Mononuclear cell (primary cell): ENCODE measurements around the gene HAGHL. TPM values are rescaled to one million over a fixed set of nuclear protein-coding genes. Genes with fewer than 3 reads are reported as not detected.
"Not testable (repeated sequence)": the region's sequence is repeated elsewhere in the genome, so short reads cannot be mapped to it uniquely, and the experiment has no call there.

Experiments used
- H3K27me3 ChIP-seq: 2 replicates; pipeline ENCODE4 v1.6.0; 2011; ENCODE audit warnings: low read length, control low read depth; ENCODE audit not compliant: insufficient read depth
- H3K4me1 ChIP-seq: 2 replicates; pipeline ENCODE4 v1.5.1; 2011; ENCODE audit warnings: mild to moderate bottlenecking, low read length, control low read depth; ENCODE audit not compliant: insufficient read depth
- H3K4me3 ChIP-seq: 2 replicates; pipeline ENCODE4 v1.5.1; 2011; ENCODE audit warnings: mild to moderate bottlenecking, low read length, moderate library complexity
- H3K9me3 ChIP-seq: 2 replicates; pipeline ENCODE4 v1.5.1; 2011; ENCODE audit warnings: low read depth, mild to moderate bottlenecking, control low read depth, low read length
- total RNA-seq: library from RNA; depleted of rRNA; stranded (reverse); fragments of >200 nt; gene quantifications from one replicate; pipeline ENCODE4 v1.2.3, GENCODE V29; 2012

The HAGHL gene
- total RNA-seq, 1 donor: 4.6 TPM

DNA sequence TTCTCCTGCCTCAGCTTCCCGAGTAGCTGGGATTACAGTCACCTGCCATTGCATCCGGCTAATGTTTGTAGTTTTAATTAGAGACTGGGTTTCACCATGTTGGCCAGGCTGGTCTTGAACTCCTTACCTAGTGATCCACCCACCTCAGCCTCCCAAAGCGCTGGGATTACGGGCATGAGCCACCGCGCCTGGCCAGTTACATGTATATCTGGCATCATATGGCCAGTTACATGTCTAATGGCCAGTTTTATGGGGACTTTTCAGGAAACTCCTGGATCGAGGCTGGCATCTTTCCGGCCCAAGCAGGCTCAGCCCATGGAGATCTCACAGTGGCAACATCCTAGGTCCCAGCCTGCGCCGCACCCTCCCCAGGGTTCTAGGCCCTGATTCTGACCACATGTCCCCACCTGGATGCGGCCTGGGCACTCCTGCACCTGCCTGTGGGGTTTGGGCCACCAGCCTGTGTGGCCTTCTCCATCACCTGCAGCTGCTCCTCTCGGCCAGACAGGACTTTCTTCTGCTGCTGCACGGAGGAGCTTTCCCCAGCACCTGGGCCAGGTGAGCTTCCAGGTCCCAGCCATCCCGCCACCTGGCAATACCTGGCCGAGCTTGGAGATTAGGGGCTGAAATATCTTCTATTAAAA lies 15.2 kb downstream of the HAGHL start:
- H3K4me1 ChIP-seq: peaks cover 19% of the 10 kb centered on the region

DNA sequence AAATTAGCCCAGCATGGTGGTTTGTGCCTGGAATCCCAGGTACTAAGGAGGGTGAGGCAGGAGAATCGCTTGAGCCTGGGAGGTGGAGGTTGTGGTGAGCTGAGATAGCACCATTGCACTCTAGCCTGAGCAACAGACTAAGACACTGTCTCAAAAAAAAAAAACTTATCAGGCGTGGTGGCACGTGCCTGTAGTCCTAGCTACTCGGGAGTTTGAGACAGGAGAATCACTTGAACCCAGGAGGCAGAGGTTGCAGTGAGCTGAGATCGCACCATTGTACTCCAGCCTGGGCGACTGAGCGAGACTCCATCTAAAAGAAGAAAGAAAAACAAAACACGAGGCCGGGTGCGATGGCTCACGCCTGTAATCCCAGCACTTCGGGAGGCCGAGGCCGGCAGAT lies 16.0 kb downstream of the HAGHL start:
- peaks cover 19% of the 10 kb centered on the region for H3K4me1 ChIP-seq
- not testable (repeated sequence) for H3K9me3 ChIP-seq, H3K27me3 ChIP-seq, H3K4me3 ChIP-seq

More for the DNA sequence above, 15.2 kb downstream of the HAGHL start:
- no peaks in the 10 kb centered on the region for H3K9me3 ChIP-seq
- no peaks in the 10 kb centered on the region for H3K27me3 ChIP-seq
- H3K4me3 ChIP-seq: no peak overlapping the region

DNA sequence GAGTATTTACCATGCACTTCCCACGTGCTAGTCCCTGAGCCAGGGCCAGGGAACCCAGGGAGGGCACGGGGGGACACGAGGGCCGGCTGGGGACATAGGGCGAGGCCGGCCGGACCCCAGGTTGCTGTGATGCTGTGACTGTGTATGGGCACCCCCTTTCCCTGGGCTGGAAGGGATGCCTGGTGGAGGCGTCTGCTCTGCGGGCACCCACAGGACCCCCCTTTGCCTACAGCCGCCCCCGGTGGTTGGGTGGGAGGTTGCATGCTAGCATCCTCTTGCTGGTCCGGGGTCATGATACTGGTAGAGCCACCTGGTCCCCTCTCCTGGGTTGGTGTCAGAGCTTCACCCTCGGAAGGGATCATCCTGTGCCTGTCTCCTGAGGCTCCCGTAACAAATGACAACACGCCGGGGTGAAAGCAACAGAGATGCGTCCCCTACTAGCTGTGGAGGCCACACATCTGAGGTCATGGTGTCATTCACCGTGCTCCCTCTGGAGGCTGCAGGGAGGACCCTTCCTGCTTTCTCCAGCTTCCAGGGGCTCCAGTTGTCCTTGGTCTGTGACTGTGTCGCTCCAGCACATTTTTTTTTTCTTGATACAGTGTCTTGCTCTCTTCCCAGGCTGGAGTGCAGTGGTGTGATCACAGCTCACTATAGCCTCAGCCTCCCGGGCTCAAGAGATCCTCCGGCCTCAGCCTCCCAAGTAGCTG lies 17.0 kb downstream of the HAGHL start:
- no peak overlapping the region for H3K4me3 ChIP-seq
- H3K27me3 ChIP-seq: no peaks in the 10 kb centered on the region
- no peaks in the 10 kb centered on the region for H3K9me3 ChIP-seq
- H3K4me1 ChIP-seq: peaks cover 19% of the 10 kb centered on the region

DNA sequence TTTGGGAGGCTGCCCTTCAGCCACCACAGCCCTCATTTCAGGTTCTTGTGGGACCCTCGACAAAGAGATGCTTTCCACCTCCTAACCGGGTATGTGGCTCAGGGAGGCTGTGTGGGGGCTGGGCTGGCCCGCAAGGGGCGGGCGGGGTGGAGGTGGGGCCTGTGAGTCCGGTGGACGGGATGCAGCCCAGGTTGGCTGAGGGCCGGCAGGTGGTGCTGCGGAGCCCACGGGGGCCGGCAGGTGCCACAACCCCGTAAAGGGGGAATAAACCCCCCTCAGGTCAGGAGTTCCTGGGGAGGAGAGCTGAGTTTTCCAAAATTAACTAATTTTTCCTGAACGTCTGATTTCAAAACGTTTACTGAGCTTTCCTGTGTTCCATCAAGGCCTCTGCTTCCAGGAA lies 18.8 kb downstream of the HAGHL start:
- H3K9me3 ChIP-seq: no peaks in the 10 kb centered on the region
- no peaks in the 10 kb centered on the region for H3K27me3 ChIP-seq
- H3K4me1 ChIP-seq: peaks cover 6% of the 10 kb centered on the region
- H3K4me3 ChIP-seq: no peak overlapping the region

DNA sequence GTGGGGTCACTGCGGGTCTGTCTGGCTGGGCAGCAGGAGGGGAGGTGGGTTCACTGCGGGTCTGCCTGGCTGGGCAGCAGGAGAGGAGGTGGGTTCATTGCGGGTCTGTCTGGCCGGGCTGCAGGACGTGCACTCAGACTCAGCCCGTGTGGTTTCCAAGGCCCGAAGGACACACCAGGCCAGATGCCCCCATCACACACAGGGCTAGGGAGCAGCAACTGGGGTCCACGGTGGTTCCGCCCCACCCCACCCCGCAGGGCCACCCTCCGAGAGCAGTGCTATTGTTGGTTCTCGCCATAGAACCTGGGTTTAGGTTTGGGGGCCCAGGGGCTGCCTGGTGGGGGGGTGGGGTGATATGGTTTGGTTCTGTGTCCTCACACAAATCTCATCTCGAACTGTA lies 19.7 kb downstream of the HAGHL start:
- no peak overlapping the region for H3K4me3 ChIP-seq
- H3K9me3 ChIP-seq: no peaks in the 10 kb centered on the region
- no peaks in the 10 kb centered on the region for H3K27me3 ChIP-seq
- H3K4me1 ChIP-seq: no peaks in the 10 kb centered on the region

DNA sequence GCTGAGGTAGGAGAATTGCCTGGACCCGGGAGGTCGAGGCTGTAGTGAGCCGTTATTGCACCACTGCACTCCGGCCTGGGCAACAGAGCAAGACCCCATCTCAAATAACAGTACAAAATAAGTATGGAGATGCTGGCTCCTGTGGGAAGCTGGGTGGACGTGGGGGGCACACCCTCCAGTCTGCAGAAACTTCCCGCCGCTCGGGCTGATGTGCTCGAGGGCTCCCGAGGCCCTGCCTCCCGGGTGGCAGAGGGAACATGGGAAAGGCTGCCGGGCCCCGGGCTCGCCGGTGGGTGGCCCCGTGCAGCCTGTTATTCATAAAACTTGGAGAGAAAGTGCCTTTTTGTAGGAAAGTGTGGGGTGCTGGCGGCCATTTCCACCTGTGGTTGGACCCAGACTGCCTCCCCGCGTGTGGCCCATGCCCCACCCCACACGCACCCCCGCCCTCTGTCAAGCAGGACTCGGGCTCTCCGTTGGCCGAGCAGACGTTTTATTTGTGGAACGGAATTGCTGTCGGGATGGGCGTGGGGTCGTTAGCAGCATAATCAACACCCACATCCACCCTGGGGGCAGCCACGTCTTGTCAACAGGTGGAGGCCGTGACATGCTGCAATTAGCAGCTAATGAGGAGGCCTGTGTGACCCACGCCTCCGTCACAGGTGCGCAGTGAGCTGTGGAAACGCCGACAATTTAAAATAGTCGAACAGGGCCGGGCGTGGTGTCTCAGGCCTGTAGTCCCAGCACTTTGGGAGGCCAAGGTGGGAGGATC lies 21.3 kb downstream of the HAGHL start:
- Histone ChIP-seq H3K27me3 (no peaks in the 10 kb centered on the region), H3K4me3 (no peak overlapping the region), H3K9me3 (no peaks in the 10 kb centered on the region), H3K4me1 (no peaks in the 10 kb centered on the region)

DNA sequence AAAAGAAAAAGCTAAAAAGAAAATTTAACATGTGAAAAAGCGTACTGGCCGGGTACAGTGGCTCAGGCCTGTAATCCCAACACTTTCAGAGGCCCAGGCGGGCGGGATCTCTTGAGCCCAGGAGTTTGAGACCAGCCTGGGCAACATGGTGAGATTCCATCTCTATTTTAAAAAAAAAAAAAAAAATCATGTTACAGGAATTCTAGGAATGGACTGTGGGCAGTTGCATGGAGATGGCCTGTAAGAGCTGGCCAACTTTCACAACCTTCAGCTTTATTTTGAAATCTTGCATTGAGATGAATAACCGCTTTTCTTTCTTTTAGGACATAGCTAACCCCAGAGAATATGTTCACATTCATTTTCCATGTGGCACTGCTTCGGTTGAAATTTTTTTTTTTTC lies 22.1 kb downstream of the HAGHL start:
- H3K4me1 ChIP-seq: peaks cover 2% of the 10 kb centered on the region
- H3K4me3 ChIP-seq: no peak overlapping the region
- H3K27me3 ChIP-seq: no peaks in the 10 kb centered on the region
- no peaks in the 10 kb centered on the region for H3K9me3 ChIP-seq

DNA sequence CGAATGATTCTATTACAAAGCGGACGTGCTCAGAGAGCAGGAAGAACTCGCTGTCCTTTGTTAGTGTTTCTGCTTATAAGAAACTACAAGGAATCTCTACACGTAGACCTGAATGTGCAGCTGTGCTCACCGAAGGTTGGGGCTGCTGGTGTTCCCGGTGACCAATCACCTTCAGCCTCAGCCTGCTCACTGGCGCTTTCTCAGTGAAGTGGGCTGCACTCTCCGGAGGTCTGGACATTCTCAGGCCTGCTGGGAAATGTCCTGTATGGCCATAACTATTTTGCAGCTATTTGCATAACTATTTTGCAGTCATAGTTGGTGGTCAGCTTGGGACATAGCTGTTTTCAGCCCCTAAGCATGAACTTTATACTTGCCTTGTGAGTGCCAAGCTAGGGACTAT lies 23.6 kb downstream of the HAGHL start:
- H3K9me3 ChIP-seq: no peaks in the 10 kb centered on the region
- H3K4me1 ChIP-seq: peaks cover 17% of the 10 kb centered on the region
- H3K4me3 ChIP-seq: no peak overlapping the region
- H3K27me3 ChIP-seq: no peaks in the 10 kb centered on the region

DNA sequence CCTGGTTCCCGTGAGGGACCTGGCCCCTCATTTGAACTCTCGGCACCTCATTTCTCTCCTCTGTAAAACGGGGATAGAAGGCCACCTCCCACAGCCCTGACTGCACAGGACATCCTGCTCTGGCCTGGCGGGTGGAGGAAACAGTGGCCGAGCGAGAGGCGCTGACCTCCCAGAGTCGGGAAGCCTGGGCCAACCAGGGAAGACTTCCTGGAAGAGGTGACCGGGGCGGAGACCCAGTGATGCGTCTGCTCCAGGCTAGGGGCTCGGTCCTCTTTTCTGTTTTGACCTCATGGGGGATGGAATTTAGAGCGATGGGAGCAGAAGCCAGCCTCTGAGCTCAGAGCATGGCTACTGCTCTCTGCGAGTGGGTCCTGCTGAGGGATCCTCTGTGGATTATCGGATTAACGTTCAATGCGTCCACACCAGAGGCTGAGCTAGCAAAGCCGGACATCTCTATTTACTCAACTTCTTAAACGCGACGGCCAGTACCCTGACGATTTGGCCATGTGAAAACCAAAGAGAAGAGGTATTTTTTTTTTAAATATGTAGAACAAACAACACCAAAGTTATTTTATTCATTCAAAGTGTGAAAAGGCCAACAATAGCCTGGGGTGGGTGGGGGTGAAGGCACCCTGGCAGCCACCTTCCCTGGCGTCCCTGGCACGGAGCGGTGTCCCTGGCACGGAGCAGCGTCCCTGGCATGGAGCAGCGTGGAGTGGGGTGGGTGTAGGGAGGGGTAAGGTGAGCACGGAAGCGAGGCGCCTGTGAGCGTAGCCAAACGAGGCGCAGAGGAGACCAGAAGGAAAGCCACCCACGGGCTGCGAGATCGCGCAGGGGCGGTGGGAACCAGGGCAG lies 24.5 kb downstream of the HAGHL start:
- Histone ChIP-seq H3K4me3 (no peak overlapping the region), H3K9me3 (no peaks in the 10 kb centered on the region), H3K27me3 (no peaks in the 10 kb centered on the region), H3K4me1 (peaks cover 19% of the 10 kb centered on the region)

DNA sequence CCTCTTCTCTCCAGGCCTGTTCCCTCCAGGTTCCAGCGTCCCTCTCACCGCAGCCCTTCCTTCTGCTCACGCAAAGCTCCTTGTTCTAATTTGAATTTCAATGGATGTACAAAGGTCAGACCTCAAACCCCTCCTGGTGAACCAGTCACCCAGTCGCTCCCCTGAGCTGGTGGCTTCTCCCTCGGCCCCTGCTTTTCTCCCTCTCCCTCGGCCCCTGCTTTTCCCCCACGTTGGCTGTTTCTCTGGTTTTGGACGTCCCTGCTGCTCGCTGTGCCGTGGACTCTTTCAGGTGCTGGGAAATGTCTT lies 25.1 kb downstream of the HAGHL start:
- Histone ChIP-seq H3K27me3 (no peaks in the 10 kb centered on the region), H3K9me3 (no peaks in the 10 kb centered on the region), H3K4me1 (peaks cover 22% of the 10 kb centered on the region), H3K4me3 (no peak overlapping the region)

DNA sequence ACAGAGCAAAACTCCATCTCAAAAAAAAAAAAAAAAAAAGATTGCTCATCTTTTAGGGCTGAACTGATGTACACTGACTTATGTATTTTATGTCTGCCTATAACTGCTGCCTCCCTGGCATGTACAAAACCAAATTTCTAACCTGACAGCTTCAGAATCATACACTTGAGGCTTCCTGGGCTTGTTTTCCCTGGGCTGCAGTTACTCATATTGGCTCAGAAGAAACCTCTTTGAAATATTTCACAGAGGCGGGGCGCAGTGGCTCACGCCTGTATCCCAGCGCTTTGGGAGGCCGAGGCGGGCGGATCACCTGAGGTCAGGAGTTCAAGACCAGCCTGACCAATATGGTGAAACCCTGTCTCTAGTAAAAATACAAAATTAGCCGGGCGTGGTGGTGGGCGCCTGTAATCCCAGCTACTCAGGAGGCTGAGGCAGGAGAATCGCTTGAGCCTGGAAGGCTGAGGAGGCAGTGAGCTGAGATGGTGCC lies 27.3 kb downstream of the HAGHL start:
- not testable (repeated sequence) for H3K27me3 ChIP-seq, H3K9me3 ChIP-seq, H3K4me3 ChIP-seq
- H3K4me1 ChIP-seq: peaks cover 30% of the 10 kb centered on the region

DNA sequence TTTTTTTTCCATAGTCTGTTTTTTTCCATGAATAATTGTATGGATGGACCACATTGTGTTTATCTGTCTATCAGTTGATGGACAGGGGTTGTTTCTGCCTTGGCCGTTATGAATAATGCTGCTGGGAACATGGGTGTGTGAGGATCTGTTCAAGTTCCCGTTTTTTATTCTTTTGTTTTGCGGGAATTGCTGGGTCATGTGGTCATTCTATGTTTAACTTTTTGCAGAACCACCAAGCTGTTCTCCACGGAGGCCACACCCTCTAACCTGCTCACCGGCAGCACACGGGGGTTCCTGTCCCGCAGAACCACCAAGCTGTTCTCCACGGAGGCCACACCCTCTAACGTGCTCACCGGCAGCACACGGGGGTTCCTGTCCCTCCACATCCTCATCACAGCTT lies 27.8 kb downstream of the HAGHL start:
- no peaks in the 10 kb centered on the region for H3K9me3 ChIP-seq
- H3K4me1 ChIP-seq: peaks cover 30% of the 10 kb centered on the region
- H3K27me3 ChIP-seq: no peaks in the 10 kb centered on the region
- H3K4me3 ChIP-seq: no peak overlapping the region

DNA sequence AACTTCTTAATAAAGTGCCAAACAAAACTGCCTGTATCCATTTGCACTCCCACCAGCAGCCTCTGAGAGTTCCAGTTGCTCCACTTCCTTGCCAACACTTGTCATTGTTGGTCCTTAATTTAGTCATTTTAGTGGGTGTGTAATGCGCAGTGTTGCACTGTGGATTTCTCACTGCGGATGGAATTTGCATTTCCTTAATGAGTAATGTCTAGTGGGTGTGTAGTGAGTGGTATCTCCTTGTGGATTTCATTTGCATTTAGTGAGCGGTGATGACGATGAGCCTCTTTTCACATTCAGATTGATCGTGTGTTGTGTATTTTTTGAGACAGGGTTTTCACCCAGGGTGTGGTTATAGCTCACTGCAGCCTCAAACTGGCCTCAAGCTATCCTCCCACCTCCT lies 29.5 kb downstream of the HAGHL start:
- Histone ChIP-seq H3K9me3 (no peaks in the 10 kb centered on the region), H3K27me3 (no peaks in the 10 kb centered on the region), H3K4me3 (no peak overlapping the region), H3K4me1 (peaks cover 30% of the 10 kb centered on the region)

DNA sequence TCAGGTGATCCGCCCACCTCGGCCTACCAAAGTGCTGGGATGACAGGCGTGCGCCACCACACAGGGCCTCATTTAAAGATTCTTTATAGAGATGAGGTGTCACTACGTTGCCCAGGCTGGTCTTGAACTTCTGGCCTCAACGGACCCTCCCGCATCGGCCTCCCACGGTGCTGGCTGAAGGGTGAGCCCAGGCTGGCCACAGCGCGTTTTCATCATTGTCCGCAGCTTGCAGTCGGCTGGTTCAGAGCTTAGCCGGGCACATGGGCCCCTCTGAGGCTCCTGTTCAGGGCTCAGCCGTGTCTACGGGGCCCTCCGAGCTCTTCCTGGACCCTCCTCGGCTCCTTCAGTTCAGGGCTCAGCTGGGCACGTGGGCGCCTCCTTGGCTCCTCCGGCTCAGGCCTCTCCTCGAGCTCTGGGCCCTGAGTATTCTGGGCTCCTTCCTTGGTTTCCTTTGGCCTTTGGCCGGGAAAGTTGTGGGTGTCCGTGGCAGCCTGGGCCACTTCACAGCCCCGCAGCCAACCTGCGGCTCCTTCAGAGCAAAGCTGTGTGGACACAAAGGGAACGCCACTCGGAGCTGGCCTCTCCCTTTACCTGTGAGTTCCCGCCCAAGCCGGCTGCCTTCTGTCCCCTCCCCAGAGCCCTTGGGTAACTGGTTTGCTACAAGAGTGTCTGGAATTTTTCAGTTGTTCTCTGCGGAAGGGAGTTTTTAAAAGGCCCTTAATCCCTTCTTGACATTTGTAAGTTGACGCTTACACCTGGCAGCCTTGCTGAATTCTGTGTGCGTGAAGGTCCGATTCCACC lies 32.4 kb downstream of the HAGHL start:
- no peaks in the 10 kb centered on the region for H3K27me3 ChIP-seq
- no peaks in the 10 kb centered on the region for H3K9me3 ChIP-seq
- no peak overlapping the region for H3K4me3 ChIP-seq
- peaks cover 25% of the 10 kb centered on the region for H3K4me1 ChIP-seq
